KMS-11 (cell line): ENCODE results near the gene FGGY.

ENCODE experiments used
- H2AFZ ChIP-seq: fragments of 200-600 bp; sonication (generic); 2 replicates; pipeline ENCODE4 v1.6.1; 2016; ENCODE audit warnings: antibody characterized with exemption, mixed run types, low read depth
- H3K27ac ChIP-seq: fragments of 200-600 bp; sonication (generic); 2 replicates; pipeline ENCODE4 v1.6.1; 2016; ENCODE audit warnings: mild to moderate bottlenecking, mixed run types
- H3K27me3 ChIP-seq: fragments of 200-600 bp; sonication (generic); 2 replicates; pipeline ENCODE4 v1.6.1; 2017; ENCODE audit warnings: mild to moderate bottlenecking, low read depth, mixed run types, moderate library complexity; ENCODE audit not compliant: insufficient read depth
- H3K36me3 ChIP-seq: fragments of 200-600 bp; sonication (generic); 2 replicates; pipeline ENCODE4 v1.6.1; 2017; ENCODE audit warnings: mild to moderate bottlenecking, mixed run types; ENCODE audit not compliant: insufficient read depth
- H3K4me1 ChIP-seq: fragments of 200-600 bp; sonication (generic); 2 replicates; pipeline ENCODE4 v1.6.1; 2016; ENCODE audit warnings: mild to moderate bottlenecking, low read depth, mixed run types; ENCODE audit not compliant: poor library complexity, severe bottlenecking
- H3K4me2 ChIP-seq: fragments of 200-600 bp; sonication (generic); 2 replicates; pipeline ENCODE4 v1.7.0; 2016; ENCODE audit warnings: mild to moderate bottlenecking, mixed run types
- H3K4me3 ChIP-seq: fragments of 200-600 bp; sonication (generic); IDR thresholded peaks from 2 replicates; pipeline ENCODE4 v1.6.1; 2017; ENCODE audit warnings: low read depth, low read length, mixed read lengths; ENCODE audit not compliant: insufficient read depth
- H3K79me2 ChIP-seq: fragments of 200-600 bp; sonication (generic); 2 replicates; pipeline ENCODE4 v1.6.1; 2016; ENCODE audit warnings: low read depth, mixed run types; ENCODE audit not compliant: insufficient read depth
- H3K9ac ChIP-seq: fragments of 200-600 bp; sonication (generic); 2 replicates; pipeline ENCODE4 v1.6.1; 2016; ENCODE audit warnings: mild to moderate bottlenecking, mixed run types
- H4K20me1 ChIP-seq: fragments of 200-600 bp; sonication (generic); 2 replicates; pipeline ENCODE4 v1.6.1; 2016; ENCODE audit warnings: mild to moderate bottlenecking, mixed run types; ENCODE audit not compliant: insufficient read depth
- TF ChIP-seq, protein P1 (sequence below): fragments of 200-600 bp; sonication (generic); conservative IDR thresholded peaks from 2 replicates; pipeline ENCODE4 v1.6.1; 2017; ENCODE audit warnings: low read depth, mild to moderate bottlenecking, antibody characterized with exemption, low read length, moderate library complexity, mixed read lengths

Gene FGGY

GRCh38 chr1:59354709-59355337 lies 57.9 kb downstream of the FGGY start:
- Histone ChIP-seq H3K4me3 (no peak overlapping the region), H3K79me2 (no peaks in the 10 kb centered on the region), H2AFZ (no peak overlapping the region), H3K9ac (no peak overlapping the region), H4K20me1 (no peaks in the 10 kb centered on the region), H3K4me2 (no peak overlapping the region), H3K27me3 (no peaks in the 10 kb centered on the region), H3K36me3 (no peaks in the 10 kb centered on the region), H3K27ac (no peak overlapping the region), H3K4me1 (no peaks in the 10 kb centered on the region)
- TF ChIP-seq, protein P1, sequence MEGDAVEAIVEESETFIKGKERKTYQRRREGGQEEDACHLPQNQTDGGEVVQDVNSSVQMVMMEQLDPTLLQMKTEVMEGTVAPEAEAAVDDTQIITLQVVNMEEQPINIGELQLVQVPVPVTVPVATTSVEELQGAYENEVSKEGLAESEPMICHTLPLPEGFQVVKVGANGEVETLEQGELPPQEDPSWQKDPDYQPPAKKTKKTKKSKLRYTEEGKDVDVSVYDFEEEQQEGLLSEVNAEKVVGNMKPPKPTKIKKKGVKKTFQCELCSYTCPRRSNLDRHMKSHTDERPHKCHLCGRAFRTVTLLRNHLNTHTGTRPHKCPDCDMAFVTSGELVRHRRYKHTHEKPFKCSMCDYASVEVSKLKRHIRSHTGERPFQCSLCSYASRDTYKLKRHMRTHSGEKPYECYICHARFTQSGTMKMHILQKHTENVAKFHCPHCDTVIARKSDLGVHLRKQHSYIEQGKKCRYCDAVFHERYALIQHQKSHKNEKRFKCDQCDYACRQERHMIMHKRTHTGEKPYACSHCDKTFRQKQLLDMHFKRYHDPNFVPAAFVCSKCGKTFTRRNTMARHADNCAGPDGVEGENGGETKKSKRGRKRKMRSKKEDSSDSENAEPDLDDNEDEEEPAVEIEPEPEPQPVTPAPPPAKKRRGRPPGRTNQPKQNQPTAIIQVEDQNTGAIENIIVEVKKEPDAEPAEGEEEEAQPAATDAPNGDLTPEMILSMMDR, result no peak

DNA sequence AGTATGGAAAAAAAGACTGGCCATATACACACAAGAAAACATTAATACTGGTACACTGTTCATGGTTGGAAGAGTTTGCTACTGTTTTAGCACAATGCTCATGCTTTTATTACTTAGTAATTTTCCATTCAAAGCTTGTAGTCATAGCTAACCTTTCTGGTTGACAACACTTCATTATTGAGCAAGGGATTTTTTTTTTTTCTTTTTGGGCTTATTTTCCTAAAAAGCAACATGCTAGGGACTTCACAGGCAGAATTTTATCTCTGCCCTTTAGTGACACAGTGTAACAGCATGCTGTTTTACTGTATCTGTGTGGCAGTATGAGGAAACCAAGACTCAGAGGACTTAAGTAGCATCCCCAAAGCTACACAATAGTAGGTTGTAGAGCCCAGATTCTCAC lies 58.5 kb downstream of the FGGY start:
- Histone ChIP-seq H2AFZ (no peak overlapping the region), H4K20me1 (no peaks in the 10 kb centered on the region), H3K36me3 (no peaks in the 10 kb centered on the region), H3K27ac (no peak overlapping the region), H3K27me3 (no peaks in the 10 kb centered on the region), H3K4me2 (no peak overlapping the region), H3K4me1 (no peaks in the 10 kb centered on the region), H3K4me3 (no peak overlapping the region), H3K79me2 (no peaks in the 10 kb centered on the region), H3K9ac (no peak overlapping the region)
- TF ChIP-seq, protein P1, result no peak

DNA sequence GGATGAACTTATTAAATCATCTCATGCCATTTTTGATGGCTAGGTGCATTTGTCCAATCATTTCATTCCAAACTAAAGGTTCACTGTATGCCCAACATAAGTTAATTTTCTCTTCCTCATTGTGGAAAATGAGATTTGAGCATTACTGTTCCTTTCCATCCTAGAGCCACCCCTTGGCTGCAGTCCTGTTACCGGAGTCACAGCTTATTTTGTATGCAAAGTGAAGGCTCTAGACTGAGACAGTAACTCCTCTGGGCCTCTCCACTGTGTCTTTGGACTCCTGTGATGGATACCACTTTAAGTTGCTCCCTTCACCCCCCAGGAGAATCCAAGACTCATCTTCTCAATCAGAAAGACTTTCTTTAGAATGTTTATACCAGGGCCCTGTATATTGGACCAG lies 59.7 kb downstream of the FGGY start:
- Histone ChIP-seq H3K4me2 (no peak overlapping the region), H4K20me1 (no peaks in the 10 kb centered on the region), H3K9ac (no peak overlapping the region), H2AFZ (no peak overlapping the region), H3K27ac (no peak overlapping the region), H3K36me3 (no peaks in the 10 kb centered on the region), H3K4me1 (no peaks in the 10 kb centered on the region), H3K79me2 (no peaks in the 10 kb centered on the region), H3K4me3 (no peak overlapping the region), H3K27me3 (no peaks in the 10 kb centered on the region)
- TF ChIP-seq, protein P1, result no peak

- no peaks in the 10 kb centered on the region for H3K27me3 ChIP-seq
- H3K4me2 ChIP-seq, result no peak overlapping the region
- H3K4me1 ChIP-seq, result no peaks in the 10 kb centered on the region
- no peak overlapping the region for H3K4me3 ChIP-seq
- H3K79me2 ChIP-seq, result no peaks in the 10 kb centered on the region
- H3K27ac ChIP-seq, result no peak overlapping the region
- no peaks in the 10 kb centered on the region for H4K20me1 ChIP-seq
- TF ChIP-seq, protein P1, result no peak
- H3K36me3 ChIP-seq, result no peaks in the 10 kb centered on the region
- H2AFZ ChIP-seq, result no peak overlapping the region
- H3K9ac ChIP-seq, result no peak overlapping the region
Observed at GRCh38 chr1:59357645-59358320, 60.9 kb downstream of the FGGY start.
